NCI-H69 (cell line): Measurements from ENCODE around the gene CPPED1.
"Not testable (repeated sequence)": the region's sequence is repeated elsewhere in the genome, so short reads cannot be mapped to it uniquely, and the experiment has no call there.

Experiments
- DNase-seq: peaks from one replicate; lab custom pipeline; 2025; lab: John Stamatoyannopoulos, UW

CPPED1 gene

GRCh38 chr16:12802048-12802447 lies 1.6 kb downstream of the CPPED1 start:
- DNase-seq: no peak

GRCh38 chr16:12801511-12802042 lies 2.1 kb downstream of the CPPED1 start:
- DNase-seq: no peak

- no peak for DNase-seq
Observed at GRCh38 chr16:12800817-12801216, 2.9 kb downstream of the CPPED1 start.

GRCh38 chr16:12799996-12800395 lies 3.7 kb downstream of the CPPED1 start:
- DNase-seq: not testable (repeated sequence)

- no peak for DNase-seq
Observed at GRCh38 chr16:12798846-12799245, 4.8 kb downstream of the CPPED1 start.

- no peak for DNase-seq
Observed at GRCh38 chr16:12798171-12798570, 5.5 kb downstream of the CPPED1 start.

- no peak for DNase-seq
Observed at GRCh38 chr16:12796498-12796897, 7.2 kb downstream of the CPPED1 start.

GRCh38 chr16:12794486-12795387 lies 8.9 kb downstream of the CPPED1 start:
- no peak for DNase-seq

GRCh38 chr16:12793865-12794240 lies 9.8 kb downstream of the CPPED1 start:
- DNase-seq: no peak

- no peak for DNase-seq
Observed at GRCh38 chr16:12793120-12793864, 10.4 kb downstream of the CPPED1 start.

- not testable (repeated sequence) for DNase-seq
Observed at GRCh38 chr16:12792528-12792927, 11.2 kb downstream of the CPPED1 start.

GRCh38 chr16:12791340-12791739 lies 12.3 kb downstream of the CPPED1 start:
- DNase-seq: no peak

GRCh38 chr16:12788758-12789157 lies 14.9 kb downstream of the CPPED1 start:
- no peak for DNase-seq

GRCh38 chr16:12786081-12786480 lies 17.6 kb downstream of the CPPED1 start:
- DNase-seq: no peak

GRCh38 chr16:12784076-12784475 lies 19.6 kb downstream of the CPPED1 start:
- DNase-seq: no peak

GRCh38 chr16:12781777-12782176 lies 21.9 kb downstream of the CPPED1 start:
- no peak for DNase-seq

GRCh38 chr16:12780467-12780866 lies 23.2 kb downstream of the CPPED1 start:
- DNase-seq: no peak

GRCh38 chr16:12778726-12779125 lies 25.0 kb downstream of the CPPED1 start:
- DNase-seq: no peak

- no peak for DNase-seq
Observed at GRCh38 chr16:12775656-12776236, 27.9 kb downstream of the CPPED1 start.

- no peak for DNase-seq
Observed at GRCh38 chr16:12773221-12773620, 30.5 kb downstream of the CPPED1 start.

GRCh38 chr16:12771341-12771798 lies 32.3 kb downstream of the CPPED1 start:
- DNase-seq: no peak

- DNase-seq: no peak
Observed at GRCh38 chr16:12769525-12769924, 34.2 kb downstream of the CPPED1 start.
